Liver (tissue), 9 donors: ENCODE data around the gene MMP21. TPM values are rescaled to one million over a fixed set of nuclear protein-coding genes. Genes with fewer than 3 reads are reported as not detected.

Experiments used
- DNase-seq: peaks from one replicate; pipeline ENCODE4 v3.0.0-alpha.2; 2017; ENCODE audit warnings: low spot score
- H3K27ac ChIP-seq, 2 donors: one replicate each; pipeline ENCODE4 v1.7.0; 2013; ENCODE audit warnings: inconsistent platforms in 2 of 2, low read length in 2 of 2, control low read depth in 1 of 2, low read depth in 1 of 2, mild to moderate bottlenecking in 1 of 2
- H3K27me3 ChIP-seq, 4 donors: one replicate each; pipeline versions ENCODE4 v1.6.1 to v1.7.0; 2013; ENCODE audit warnings: low read length in 3 of 4, inconsistent platforms in 1 of 4, mild to moderate bottlenecking in 1 of 4, moderate library complexity in 1 of 4; ENCODE audit not compliant: control insufficient read depth in 4 of 4, insufficient read depth in 4 of 4
- H3K36me3 ChIP-seq, 4 donors: one replicate each; pipeline versions ENCODE4 v1.6.1 to v1.7.0; 2013; ENCODE audit warnings: low read length in 3 of 4, mild to moderate bottlenecking in 3 of 4, low read depth in 1 of 4, moderate library complexity in 1 of 4; ENCODE audit not compliant: control insufficient read depth in 4 of 4, insufficient read depth in 3 of 4
- H3K4me1 ChIP-seq, 4 donors: one replicate each; pipeline versions ENCODE4 v1.6.1 to v1.7.0; 2013; ENCODE audit warnings: low read length in 3 of 4, mild to moderate bottlenecking in 3 of 4, moderate library complexity in 1 of 4; ENCODE audit not compliant: control insufficient read depth in 4 of 4, insufficient read depth in 4 of 4
- H3K4me3 ChIP-seq, 3 donors: one replicate each; pipeline versions ENCODE4 v1.6.1 to v1.7.0; 2013; ENCODE audit warnings: low read length in 3 of 3, control low read depth in 1 of 3, low read depth in 1 of 3, mild to moderate bottlenecking in 1 of 3
- H3K9ac ChIP-seq, 2 donors: one replicate each; pipeline ENCODE4 v1.7.0; 2013; ENCODE audit warnings: low read length in 2 of 2, mild to moderate bottlenecking in 2 of 2, moderate library complexity in 2 of 2, control low read depth in 1 of 2, low read depth in 1 of 2
- H3K9me3 ChIP-seq, 4 donors: one replicate each; pipeline versions ENCODE4 v1.6.1 to v1.7.0; 2013; ENCODE audit warnings: low read length in 3 of 4; ENCODE audit not compliant: control insufficient read depth in 4 of 4
- EGR1 ChIP-seq, 2 donors: IDR thresholded peaks; 2 replicates each; pipeline ENCODE4 v1.6.1; 2016 to 2018; ENCODE audit warnings: antibody characterized with exemption in 2 of 2, low read depth in 2 of 2
- FOXA1 ChIP-seq: IDR thresholded peaks from 2 replicates; pipeline ENCODE4 v1.6.1; 2016; ENCODE audit warnings: antibody characterized with exemption
- FOXA2 ChIP-seq: IDR thresholded peaks from 2 replicates; pipeline ENCODE4 v1.6.1; 2016; ENCODE audit warnings: antibody characterized with exemption
- GABPA ChIP-seq, 2 donors: IDR thresholded peaks in 1 of 2; conservative IDR thresholded peaks in 1 of 2; 2 replicates each; pipeline ENCODE4 v1.6.1; 2016; ENCODE audit warnings: antibody characterized with exemption in 2 of 2, mild to moderate bottlenecking in 1 of 2, moderate library complexity in 1 of 2
- HNF4A ChIP-seq, 2 donors: conservative IDR thresholded peaks; 2 replicates each; pipeline ENCODE4 v1.6.1; 2016; ENCODE audit warnings: antibody characterized with exemption in 2 of 2, mild to moderate bottlenecking in 2 of 2
- HNF4G ChIP-seq: IDR thresholded peaks from 2 replicates; pipeline ENCODE4 v1.6.1; 2016; ENCODE audit warnings: antibody characterized with exemption
- JUND ChIP-seq, 2 donors: IDR thresholded peaks; 2 replicates each; pipeline ENCODE4 v1.6.1; 2016; ENCODE audit warnings: antibody characterized with exemption in 2 of 2
- RAD21 ChIP-seq, 2 donors: IDR thresholded peaks; 2 replicates each; pipeline ENCODE4 v1.6.1; 2016; ENCODE audit warnings: antibody characterized with exemption in 2 of 2, mild to moderate bottlenecking in 2 of 2
- RXRA ChIP-seq, 2 donors: IDR thresholded peaks; 2 replicates each; pipeline ENCODE4 v1.6.1; 2017 to 2018; ENCODE audit warnings: antibody characterized with exemption in 2 of 2, mild to moderate bottlenecking in 1 of 2
- SP1 ChIP-seq: IDR thresholded peaks from 2 replicates; pipeline ENCODE4 v1.6.1; 2018; ENCODE audit warnings: antibody characterized with exemption, mild to moderate bottlenecking
- YY1 ChIP-seq: IDR thresholded peaks from 2 replicates; pipeline ENCODE4 v1.6.1; 2016; ENCODE audit warnings: antibody characterized with exemption, mild to moderate bottlenecking
- WGBS: extraction: QIAGEN DNeasy Blood & Tissue Kit; methylation state at CpG from one replicate; pipeline ENCODE4 v1.1.7; 2013; 5-methylcytosine and 5-hydroxymethylcytosine counted together
- polyA plus RNA-seq, 2 donors: library from polyadenylated mRNA; stranded (reverse) in 1 of 2; unstranded in 1 of 2; fragments of 200-250 nt in 1 of 2; fragments of >200 nt in 1 of 2; fragmentation: Nextera tagmentation in 1 of 2; extraction: Ambion mirVana in 1 of 2; gene quantifications; one replicate each; pipeline versions ENCODE4 v1.2.1 to v1.2.3, GENCODE V29; 2013 to 2015
- total RNA-seq, 2 donors: library from RNA; depleted of rRNA; stranded (reverse); fragments of >200 nt; gene quantifications; one replicate each; pipeline ENCODE4 v1.2.3, GENCODE V29; 2014
- TF ChIP-seq, protein P1 (sequence below): IDR thresholded peaks from 2 replicates; pipeline ENCODE4 v1.6.1; 2016; ENCODE audit warnings: antibody characterized with exemption
- TF ChIP-seq, protein P2 (sequence below): IDR thresholded peaks from 2 replicates; pipeline ENCODE4 v1.6.1; 2016; ENCODE audit warnings: antibody characterized with exemption
- TF ChIP-seq, protein P3 (sequence below): IDR thresholded peaks from 2 replicates; pipeline ENCODE4 v1.6.1; 2016; ENCODE audit warnings: antibody characterized with exemption, mild to moderate bottlenecking
- donor health status: healthy.
- donor health status: healthy.
- donor health status: healthy.
- donor health status: healthy.
- donor health status: healthy.

Gene MMP21
- total and polyA plus RNA-seq, 4 donors, result 0.03 to 0.37 (median 0.17) TPM; not detected in 1

DNA sequence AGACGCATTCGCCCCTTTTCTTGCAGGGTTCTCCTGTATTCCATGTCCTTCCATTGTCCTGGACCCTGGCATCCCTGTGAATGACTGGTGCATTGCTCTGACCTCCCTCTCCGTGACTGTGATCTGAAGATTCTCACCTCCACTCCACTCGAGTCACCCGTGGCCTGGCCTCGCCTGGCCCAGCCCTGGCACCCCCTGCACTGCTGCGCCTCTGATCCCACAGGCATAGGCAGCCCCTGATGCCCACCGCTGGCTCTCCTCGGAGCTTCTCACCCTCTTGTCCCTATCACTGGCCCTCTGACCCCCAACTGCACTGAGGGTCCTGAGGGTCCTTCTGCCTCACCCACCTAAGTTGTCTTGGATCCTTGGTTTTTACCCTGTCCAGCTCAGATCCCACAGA, 2.2 kb upstream of the MMP21 start:
- H3K27ac ChIP-seq, result no peak overlapping the region
- 93% methylated on average over 9 of the region's 9 CpGs for WGBS
- H3K27me3 ChIP-seq, result no peaks in the 10 kb centered on the region
- no peaks in the 10 kb centered on the region for H3K4me1 ChIP-seq
- no peak overlapping the region for H3K9ac ChIP-seq
- H3K36me3 ChIP-seq, result no peaks in the 10 kb centered on the region
- no peaks in the 10 kb centered on the region for H3K9me3 ChIP-seq
- TF ChIP-seq JUND (IDR thresholded peaks at IDR 0.05), result no peak
- no peak for TF ChIP-seq EGR1 (IDR thresholded peaks at IDR 0.05; ENCODE audit: low read depth in 2 of 2)
- no peak for TF ChIP-seq FOXA2
- no peak for TF ChIP-seq HNF4G
- TF ChIP-seq RXRA (IDR thresholded peaks at IDR 0.05), result no peak
- TF ChIP-seq FOXA1, result no peak
- TF ChIP-seq SP1, result no peak
- TF ChIP-seq RAD21 (IDR thresholded peaks at IDR 0.05), result no peak
- TF ChIP-seq, protein P1, sequence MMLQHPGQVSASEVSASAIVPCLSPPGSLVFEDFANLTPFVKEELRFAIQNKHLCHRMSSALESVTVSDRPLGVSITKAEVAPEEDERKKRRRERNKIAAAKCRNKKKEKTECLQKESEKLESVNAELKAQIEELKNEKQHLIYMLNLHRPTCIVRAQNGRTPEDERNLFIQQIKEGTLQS, result no peak
- no peak for TF ChIP-seq HNF4A (conservative IDR thresholded peaks at IDR 0.05)
- no peak overlapping the region for H3K4me3 ChIP-seq
- no peak for DNase-seq

DNA sequence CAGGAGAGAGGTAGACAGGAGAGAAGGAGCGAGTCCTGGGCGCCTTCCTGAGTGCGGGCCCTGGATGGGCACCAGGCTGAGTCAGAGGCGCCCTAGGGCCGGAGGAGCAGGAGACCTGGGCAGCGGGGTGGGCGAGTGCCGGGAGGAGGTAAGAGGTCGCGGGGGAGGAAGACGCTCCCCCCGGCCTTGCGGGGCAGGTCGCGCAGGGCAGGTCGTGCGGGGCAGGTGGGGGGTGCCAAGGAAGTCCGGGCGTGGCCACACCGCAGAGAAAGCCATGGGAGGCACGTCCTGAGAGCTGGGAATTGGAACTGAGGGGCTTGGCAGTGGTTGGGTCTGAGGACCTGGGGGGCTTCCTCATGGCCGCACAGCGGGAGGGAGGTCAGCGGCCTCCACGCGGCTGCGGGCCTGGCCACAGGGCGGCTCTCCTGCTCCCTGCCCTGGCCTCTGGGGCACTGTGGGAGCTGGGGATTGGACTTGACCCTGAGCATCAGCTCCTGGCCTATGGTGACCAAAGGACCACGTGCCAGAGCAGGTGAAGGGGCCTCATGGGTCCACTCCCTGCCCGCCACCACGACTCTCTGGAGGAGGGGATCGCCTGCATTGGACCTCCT, 935 bp downstream of the MMP21 start:
- 94% methylated on average over 32 of the region's 32 CpGs for WGBS
- H3K4me1 ChIP-seq, result no peaks in the 10 kb centered on the region
- H3K36me3 ChIP-seq, result no peaks in the 10 kb centered on the region
- H3K9me3 ChIP-seq, result no peaks in the 10 kb centered on the region
- no peak overlapping the region for H3K4me3 ChIP-seq
- H3K27ac ChIP-seq, result no peak overlapping the region
- no peak overlapping the region for H3K9ac ChIP-seq
- TF ChIP-seq FOXA1 (no peak), JUND (IDR thresholded peaks at IDR 0.05) (no peak), GABPA (IDR thresholded peaks at IDR 0.05 in 1 of 2, conservative IDR thresholded peaks at IDR 0.05 in 1 of 2) (no peak), HNF4A (conservative IDR thresholded peaks at IDR 0.05) (no peak), EGR1 (IDR thresholded peaks at IDR 0.05; ENCODE audit: low read depth in 2 of 2) (no peak), HNF4G (no peak), YY1 (no peak), SP1 (no peak), RXRA (IDR thresholded peaks at IDR 0.05) (no peak)
- TF ChIP-seq, protein P2, sequence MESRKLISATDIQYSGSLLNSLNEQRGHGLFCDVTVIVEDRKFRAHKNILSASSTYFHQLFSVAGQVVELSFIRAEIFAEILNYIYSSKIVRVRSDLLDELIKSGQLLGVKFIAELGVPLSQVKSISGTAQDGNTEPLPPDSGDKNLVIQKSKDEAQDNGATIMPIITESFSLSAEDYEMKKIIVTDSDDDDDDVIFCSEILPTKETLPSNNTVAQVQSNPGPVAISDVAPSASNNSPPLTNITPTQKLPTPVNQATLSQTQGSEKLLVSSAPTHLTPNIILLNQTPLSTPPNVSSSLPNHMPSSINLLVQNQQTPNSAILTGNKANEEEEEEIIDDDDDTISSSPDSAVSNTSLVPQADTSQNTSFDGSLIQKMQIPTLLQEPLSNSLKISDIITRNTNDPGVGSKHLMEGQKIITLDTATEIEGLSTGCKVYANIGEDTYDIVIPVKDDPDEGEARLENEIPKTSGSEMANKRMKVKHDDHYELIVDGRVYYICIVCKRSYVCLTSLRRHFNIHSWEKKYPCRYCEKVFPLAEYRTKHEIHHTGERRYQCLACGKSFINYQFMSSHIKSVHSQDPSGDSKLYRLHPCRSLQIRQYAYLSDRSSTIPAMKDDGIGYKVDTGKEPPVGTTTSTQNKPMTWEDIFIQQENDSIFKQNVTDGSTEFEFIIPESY, result no peak
- TF ChIP-seq, protein P3, sequence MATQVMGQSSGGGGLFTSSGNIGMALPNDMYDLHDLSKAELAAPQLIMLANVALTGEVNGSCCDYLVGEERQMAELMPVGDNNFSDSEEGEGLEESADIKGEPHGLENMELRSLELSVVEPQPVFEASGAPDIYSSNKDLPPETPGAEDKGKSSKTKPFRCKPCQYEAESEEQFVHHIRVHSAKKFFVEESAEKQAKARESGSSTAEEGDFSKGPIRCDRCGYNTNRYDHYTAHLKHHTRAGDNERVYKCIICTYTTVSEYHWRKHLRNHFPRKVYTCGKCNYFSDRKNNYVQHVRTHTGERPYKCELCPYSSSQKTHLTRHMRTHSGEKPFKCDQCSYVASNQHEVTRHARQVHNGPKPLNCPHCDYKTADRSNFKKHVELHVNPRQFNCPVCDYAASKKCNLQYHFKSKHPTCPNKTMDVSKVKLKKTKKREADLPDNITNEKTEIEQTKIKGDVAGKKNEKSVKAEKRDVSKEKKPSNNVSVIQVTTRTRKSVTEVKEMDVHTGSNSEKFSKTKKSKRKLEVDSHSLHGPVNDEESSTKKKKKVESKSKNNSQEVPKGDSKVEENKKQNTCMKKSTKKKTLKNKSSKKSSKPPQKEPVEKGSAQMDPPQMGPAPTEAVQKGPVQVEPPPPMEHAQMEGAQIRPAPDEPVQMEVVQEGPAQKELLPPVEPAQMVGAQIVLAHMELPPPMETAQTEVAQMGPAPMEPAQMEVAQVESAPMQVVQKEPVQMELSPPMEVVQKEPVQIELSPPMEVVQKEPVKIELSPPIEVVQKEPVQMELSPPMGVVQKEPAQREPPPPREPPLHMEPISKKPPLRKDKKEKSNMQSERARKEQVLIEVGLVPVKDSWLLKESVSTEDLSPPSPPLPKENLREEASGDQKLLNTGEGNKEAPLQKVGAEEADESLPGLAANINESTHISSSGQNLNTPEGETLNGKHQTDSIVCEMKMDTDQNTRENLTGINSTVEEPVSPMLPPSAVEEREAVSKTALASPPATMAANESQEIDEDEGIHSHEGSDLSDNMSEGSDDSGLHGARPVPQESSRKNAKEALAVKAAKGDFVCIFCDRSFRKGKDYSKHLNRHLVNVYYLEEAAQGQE, result no peak
- TF ChIP-seq, protein P1, result no peak
- no peak for DNase-seq
- no peaks in the 10 kb centered on the region for H3K27me3 ChIP-seq
